Measurements from ENCODE around the gene UST.
"Not testable (repeated sequence)": the region's sequence is repeated elsewhere in the genome, so short reads cannot be mapped to it uniquely, and the experiment has no call there.

The UST gene

DNA sequence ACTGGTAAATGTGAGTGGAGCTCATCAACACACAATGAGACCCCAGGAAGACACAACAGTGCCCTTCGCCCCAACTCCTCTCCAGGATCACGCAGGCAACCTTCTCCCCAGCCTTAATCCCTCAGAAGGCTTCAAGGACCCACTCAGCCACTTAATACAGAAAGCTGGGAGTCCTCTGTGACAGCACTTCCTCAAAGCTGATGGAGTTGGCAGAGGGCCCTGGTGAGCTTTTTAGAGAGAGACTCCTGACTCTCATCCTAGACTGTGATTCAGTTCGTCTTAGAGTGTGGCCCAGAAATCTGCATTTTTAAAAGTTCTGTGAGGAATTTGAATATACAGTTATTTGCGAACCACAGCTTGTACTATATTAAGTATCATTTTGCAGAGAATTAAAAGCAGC is 187.7 kb downstream of the UST start:
- FAIRE-seq: no peak
- no peak for DNase-seq (ENCODE audit: insufficient read length, low spot score)

DNA sequence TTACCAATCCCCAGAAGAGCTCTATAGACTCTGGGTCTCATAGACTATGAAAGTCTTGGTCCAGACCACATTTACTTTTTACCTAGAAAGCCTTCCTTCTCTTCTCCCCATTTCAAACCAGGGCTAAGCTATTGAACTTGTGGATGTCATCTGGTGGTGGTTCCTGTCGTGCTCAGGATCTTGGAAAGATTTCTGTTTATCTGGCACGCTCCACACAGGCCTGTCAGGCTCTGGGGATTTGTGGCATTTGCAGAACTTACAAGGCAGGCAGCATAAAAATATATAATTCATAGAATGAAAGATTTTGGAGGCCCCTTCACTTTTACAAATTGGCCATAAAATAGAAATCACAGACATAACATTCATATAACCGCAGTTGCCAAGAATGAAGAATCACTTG is 188.1 kb downstream of the UST start:
- FAIRE-seq (no peak), DNase-seq (ENCODE audit: insufficient read length, low spot score) (no peak)

GRCh38 chr6:148935705-148936435 is 189.0 kb downstream of the UST start:
- no peak for FAIRE-seq

DNA sequence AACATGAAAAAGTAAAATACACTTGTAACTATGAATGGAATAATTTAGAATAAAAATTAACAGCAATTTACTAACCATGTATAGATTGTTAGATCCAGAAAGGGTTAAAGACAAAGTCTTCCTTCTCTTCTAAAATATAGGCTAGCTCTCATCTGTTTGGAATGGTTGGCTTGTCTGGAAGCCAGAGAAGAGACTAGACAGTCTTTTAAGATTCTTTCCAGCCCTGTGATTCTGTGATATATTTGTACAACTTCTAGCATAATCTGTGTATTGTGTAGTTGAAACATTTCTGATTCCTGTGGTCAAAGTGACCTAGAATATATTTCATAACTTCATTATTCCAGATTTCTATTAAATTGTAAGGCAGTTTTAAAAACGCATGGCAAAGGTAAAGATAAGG is 196.6 kb downstream of the UST start:
- DNase-seq (ENCODE audit: insufficient read length, low spot score) (no peak), FAIRE-seq (no peak)

More at GRCh38 chr6:148935705-148936435, 189.0 kb downstream of the UST start:
- DNase-seq (ENCODE audit: insufficient read length, low spot score): no peak

DNA sequence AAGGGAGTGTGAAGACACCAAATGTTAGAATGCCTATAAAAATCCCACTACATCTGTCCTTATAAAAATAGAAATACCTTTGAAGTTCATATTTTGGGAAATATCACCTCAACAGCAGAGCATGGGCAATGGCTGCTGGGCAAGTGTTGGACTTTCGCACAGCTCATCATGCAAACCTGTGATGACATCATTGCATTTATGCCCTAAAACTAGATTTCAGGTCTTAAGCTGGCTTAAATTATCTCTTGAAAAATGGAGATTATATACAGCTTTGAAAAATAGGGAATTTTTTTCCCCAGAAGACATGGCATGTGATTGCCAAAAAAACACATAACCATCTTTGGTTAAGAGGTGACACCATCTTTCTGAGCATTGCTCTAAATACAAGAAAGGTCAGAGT is 197.8 kb downstream of the UST start:
- DNase-seq (ENCODE audit: insufficient read length, low spot score): no peak
- no peak for FAIRE-seq

- FAIRE-seq (no peak), DNase-seq (ENCODE audit: insufficient read length, low spot score) (no peak)
These were observed 198.6 kb downstream of the UST start for GRCh38 chr6:148945301-148946021.

- DNase-seq (ENCODE audit: insufficient read length, low spot score) (peak; percentile 54), FAIRE-seq (peak; percentile 90)
These were observed 201.0 kb downstream of the UST start for GRCh38 chr6:148947621-148948444.

DNA sequence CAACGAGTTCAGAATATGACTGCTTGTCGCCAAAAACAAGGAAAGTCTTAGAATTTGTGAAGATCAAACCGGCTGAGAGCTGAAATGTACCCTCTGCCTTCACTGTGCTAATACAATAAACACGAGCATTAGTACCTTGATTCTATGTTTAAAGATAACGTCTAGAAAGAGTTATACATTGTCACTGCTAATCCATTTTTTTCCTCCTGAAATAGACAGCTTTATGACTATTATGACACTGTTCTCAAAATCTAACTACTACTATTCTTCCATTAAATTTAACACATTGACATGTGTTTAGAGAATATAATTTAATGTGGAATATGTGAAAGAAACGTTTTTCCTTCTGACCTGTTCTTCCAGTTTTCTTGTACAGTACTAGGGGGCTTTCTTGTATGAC is 204.8 kb downstream of the UST start:
- DNase-seq (ENCODE audit: insufficient read length, low spot score) (no peak), FAIRE-seq (no peak)

DNA sequence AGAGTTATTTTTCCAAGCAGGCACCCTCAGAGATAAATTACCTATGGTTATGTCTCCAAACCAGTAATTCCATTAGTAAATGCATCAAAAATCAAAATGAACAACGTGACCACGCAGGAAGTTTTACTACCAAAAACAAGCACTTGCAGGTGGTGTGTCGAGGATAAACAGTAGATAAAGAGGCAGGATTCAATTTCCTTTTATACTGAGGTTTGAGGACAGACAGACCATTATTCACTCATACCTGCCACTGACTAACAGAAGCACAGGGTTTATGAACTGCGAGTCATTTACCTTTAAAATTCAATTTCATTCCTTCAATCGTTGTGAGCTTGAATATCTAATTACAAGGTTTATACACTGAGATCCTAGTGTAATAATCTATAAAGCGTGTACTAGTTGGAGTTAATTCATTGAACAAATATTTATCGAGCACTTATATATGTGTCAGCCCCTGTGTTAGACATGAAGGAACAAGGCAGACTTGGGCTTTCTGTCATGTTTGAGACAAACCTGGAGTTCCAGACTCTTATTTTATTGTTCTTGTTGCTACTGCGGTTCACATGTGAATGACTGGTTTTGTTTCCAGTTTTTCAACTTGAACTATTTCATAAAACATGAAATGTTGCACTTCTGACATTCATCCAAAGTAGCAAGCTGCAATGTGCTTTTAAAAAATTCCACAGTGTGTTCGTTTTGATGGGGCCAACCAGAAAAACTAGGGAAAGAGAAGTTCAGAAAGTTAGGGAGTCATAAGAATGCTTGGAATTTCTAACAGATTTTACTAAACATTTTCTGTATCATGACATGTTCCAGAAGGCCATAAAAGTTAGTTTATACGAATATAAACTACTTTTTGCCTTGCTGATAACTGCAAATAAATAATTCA is 205.6 kb downstream of the UST start:
- FAIRE-seq: no peak
- no peak for DNase-seq (ENCODE audit: insufficient read length, low spot score)

DNA sequence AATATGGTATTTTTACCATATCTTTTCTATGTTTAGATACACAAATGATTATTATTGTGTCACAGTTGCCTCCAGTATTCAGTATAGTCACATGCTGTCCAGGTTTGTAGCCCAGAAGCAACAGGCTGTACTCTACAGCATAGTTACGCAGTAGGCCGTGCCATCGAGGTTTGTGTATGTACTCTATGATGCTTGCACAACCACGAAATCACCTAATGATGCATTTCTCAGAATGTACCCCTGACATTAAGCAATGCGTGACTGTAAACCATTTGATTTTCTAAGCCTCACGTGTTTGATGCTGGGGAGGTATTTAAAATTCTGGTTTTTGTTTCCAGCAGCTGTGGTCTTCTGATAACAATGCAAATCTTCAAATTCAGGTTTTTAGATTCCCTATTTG is 207.6 kb downstream of the UST start:
- DNase-seq (ENCODE audit: insufficient read length, low spot score) (no peak), FAIRE-seq (no peak)

GRCh38 chr6:148954934-148955333 is 208.1 kb downstream of the UST start:
- DNase-seq (ENCODE audit: insufficient read length, low spot score) (no peak), FAIRE-seq (no peak)

DNA sequence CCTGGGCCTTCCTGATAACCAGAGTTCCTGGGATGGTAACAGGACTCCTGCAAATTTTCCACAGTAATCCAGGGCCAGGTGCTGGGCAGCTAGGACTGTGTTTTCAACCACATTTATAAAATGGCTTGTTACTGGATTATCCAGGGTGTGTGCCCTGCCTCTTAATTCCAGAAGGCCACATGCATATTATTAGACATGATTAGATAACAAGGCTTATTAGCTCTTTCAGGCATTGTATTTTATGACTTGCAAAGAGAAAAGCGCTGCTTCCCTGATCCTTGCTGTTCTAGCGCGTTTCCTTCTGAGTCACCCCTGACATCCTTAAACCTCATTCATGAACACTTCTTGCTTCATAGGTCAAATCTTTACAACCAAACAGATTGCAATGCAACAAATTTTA is 208.6 kb downstream of the UST start:
- DNase-seq (ENCODE audit: insufficient read length, low spot score) (no peak), FAIRE-seq (no peak)

DNA sequence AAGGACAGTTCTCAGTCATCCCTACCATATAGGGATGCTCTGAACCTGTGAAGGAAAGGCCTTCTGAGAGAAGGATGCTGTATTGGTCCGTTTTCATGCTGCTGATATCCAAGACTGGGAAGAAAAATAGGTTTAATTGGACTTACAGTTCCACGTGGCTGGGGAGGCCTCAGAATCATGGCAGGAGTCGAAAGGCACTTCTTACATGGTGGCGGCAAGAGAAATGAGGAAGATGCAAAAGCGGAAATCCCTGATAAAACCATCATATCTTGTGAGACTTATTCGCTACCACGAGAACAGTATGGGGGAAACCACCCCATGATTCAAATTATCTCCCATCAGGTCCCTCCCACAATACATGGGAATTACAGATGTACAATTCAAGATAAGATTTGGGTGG is 209.3 kb downstream of the UST start:
- FAIRE-seq; DNase-seq (ENCODE audit: insufficient read length, low spot score): not testable (repeated sequence)

DNA sequence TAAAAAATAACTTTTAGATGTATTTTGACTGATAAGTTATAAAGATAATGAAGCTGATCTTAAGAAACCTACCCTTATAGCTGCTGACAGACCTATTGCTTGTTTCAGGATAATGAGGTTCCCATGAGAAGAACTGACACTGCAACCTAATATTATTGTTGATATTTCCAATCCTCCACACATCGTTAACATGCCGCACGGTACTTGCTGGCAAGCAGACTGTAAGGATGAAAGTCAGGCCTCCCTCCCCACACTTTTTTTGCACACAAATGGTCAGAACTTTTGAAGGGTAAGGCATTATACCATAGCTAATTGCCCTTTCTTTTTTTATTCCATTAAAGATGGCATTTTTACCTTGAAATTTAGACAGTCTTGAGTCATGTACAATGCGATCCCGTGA is 210.9 kb downstream of the UST start:
- no peak for DNase-seq (ENCODE audit: insufficient read length, low spot score)

DNA sequence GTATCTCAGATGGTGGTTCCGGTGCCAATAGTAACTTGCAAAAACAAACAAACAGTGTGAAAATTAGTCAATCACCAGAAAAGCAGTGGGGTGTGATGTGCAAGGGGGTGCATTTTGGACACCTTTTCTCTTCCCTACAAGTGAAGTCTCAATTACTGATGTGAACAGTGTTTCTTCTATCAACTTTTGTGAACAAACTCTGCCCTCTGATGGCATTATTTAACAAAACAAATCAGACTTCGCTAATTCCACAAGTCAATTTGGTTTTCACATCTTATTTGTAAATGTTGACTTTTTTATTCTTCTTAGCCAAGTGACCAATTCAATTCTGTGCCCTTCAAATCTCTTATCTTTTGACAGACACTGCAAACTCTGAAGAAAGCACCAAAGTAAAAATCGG is 212.2 kb downstream of the UST start:
- DNase-seq (ENCODE audit: insufficient read length, low spot score) (no peak), FAIRE-seq (no peak)

More for the DNA sequence above, 210.9 kb downstream of the UST start:
- FAIRE-seq: no peak

- FAIRE-seq (no peak), DNase-seq (ENCODE audit: insufficient read length, low spot score) (no peak)
These were observed 212.7 kb downstream of the UST start for GRCh38 chr6:148959501-148959900.

GRCh38 chr6:148962854-148963515 is 216.2 kb downstream of the UST start:
- no peak for FAIRE-seq
- no peak for DNase-seq (ENCODE audit: insufficient read length, low spot score)

DNA sequence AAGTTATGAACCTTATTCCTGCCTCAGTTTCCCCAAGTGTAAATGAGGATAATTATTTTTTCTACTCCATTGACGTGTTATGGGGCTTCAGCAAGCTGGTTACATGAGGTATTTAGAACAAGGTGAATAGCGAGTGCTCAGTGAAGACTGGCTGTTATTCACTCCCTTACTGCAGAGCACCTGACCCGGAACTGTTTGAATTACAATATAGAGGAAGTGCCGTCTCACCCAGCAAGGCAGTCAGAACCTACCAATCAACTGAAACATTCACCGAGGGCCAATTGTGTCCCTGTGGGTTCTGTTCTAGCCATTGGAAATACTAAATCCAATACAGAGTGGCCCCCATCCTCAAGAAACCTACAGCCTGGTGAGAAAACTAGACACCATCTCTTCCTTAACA is 216.9 kb downstream of the UST start:
- FAIRE-seq (no peak), DNase-seq (ENCODE audit: insufficient read length, low spot score) (no peak)

- DNase-seq (ENCODE audit: insufficient read length, low spot score) (no peak), FAIRE-seq (no peak)
These were observed 217.6 kb downstream of the UST start for GRCh38 chr6:148964467-148964866.

DNA sequence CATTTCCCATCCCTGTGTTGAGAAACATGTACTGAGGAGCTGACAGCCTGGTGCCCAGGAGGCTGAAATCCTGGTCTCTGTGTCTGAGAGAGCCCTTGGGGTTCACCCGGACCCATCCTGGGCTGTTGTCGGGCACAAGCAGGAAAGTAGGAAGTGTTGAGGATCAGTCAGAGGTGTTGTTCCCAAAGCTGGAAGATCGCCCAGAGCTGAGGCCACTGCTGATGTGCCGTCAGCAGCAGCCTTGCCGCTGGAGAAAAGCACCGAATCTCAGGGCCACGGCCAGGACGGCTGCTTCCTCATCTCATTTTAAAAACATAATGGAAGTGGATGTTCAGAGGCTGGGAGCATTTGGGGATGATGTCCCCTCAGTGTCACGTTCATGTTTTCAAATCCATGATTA is 218.5 kb downstream of the UST start:
- FAIRE-seq: no peak

More for the DNA sequence above, 218.5 kb downstream of the UST start:
- no peak for DNase-seq (ENCODE audit: insufficient read length, low spot score)
